H1 (cell line): ENCODE measurements around the gene WDR90. TPM values are rescaled to one million over a fixed set of nuclear protein-coding genes. Genes with fewer than 3 reads are reported as not detected.
A peak's percentile ranks its signal among the peaks of the same experiment; 100 is the strongest.
"Not testable (repeated sequence)": the region's sequence is repeated elsewhere in the genome, so short reads cannot be mapped to it uniquely, and the experiment has no call there.

Experiments used
- CTCF ChIA-PET: fragments of 300-600 bp; sonication (Branson Sonifier 250); formaldehyde crosslinking; loops from one replicate; lab custom pipeline; 2021; ENCODE audit not compliant: partially characterized antibody; lab: Charles Lee
- POLR2A ChIA-PET: fragments of 300-600 bp; sonication (Branson Sonifier 250); formaldehyde crosslinking; loops from one replicate; lab custom pipeline; 2021; ENCODE audit warnings: inconsistent platforms; ENCODE audit not compliant: partially characterized antibody; lab: Charles Lee
- DNase-seq, 2 experiments: peaks; one replicate each; pipeline versions ENCODE4 v3.0.0 to v3.0.0-alpha.2; 2010 to 2022; ENCODE audit warnings: low spot score in 2 of 2, low read depth in 1 of 2, mixed read lengths in 1 of 2
- FAIRE-seq: peaks from 2 replicates; lab custom pipeline; 2011; peaks lifted over from hg19 to GRCh38; lab: Jason Lieb, UNC
- H2AFZ ChIP-seq: 2 replicates; pipeline ENCODE4 v1.8.1; 2012; ENCODE audit warnings: low read length, inconsistent platforms
- H2AK5ac ChIP-seq: 2 replicates; pipeline ENCODE4 v1.6.1; 2013; ENCODE audit warnings: low read depth, low read length
- H2BK120ac ChIP-seq: replicated peaks from 2 replicates; pipeline ENCODE3; 2013; ENCODE audit warnings: low read depth, low read length, inconsistent platforms
- H2BK12ac ChIP-seq: 2 replicates; pipeline ENCODE4 v1.6.1; 2013; ENCODE audit warnings: low read depth, low read length
- H2BK15ac ChIP-seq: 2 replicates; pipeline ENCODE4 v1.6.1; 2013; ENCODE audit warnings: low read length
- H2BK20ac ChIP-seq: 2 replicates; pipeline ENCODE4 v1.6.1; 2013; ENCODE audit warnings: low read length
- H2BK5ac ChIP-seq: 2 replicates; pipeline ENCODE4 v1.6.1; 2013; ENCODE audit warnings: low read depth, low read length
- H3K14ac ChIP-seq: 2 replicates; pipeline ENCODE4 v1.6.1; 2013; ENCODE audit warnings: inconsistent platforms; ENCODE audit not compliant: insufficient read length
- H3K18ac ChIP-seq: 2 replicates; pipeline ENCODE4 v1.6.1; 2013; ENCODE audit warnings: low read length; ENCODE audit errors: extremely low read depth
- H3K23ac ChIP-seq: 2 replicates; pipeline ENCODE4 v1.6.1; 2013; ENCODE audit warnings: inconsistent platforms; ENCODE audit not compliant: insufficient read length
- H3K23me2 ChIP-seq: 2 replicates; pipeline ENCODE4 v1.6.1; 2013; ENCODE audit warnings: low read depth, low read length
- H3K27ac ChIP-seq: 2 replicates; pipeline ENCODE4 v1.6.1; 2011; ENCODE audit warnings: low read depth, low read length, inconsistent platforms
- H3K27me3 ChIP-seq, 4 experiments: replicated peaks in 1 of 4; 1 replicate in 1 of 4; 2 replicates in 3 of 4; pipeline versions ENCODE4 v1.6.1 to v1.8.1; 2011 to 2013; ENCODE audit warnings: low read length in 3 of 4, mild to moderate bottlenecking in 3 of 4, inconsistent platforms in 2 of 4, mixed read lengths in 2 of 4, moderate library complexity in 1 of 4; ENCODE audit not compliant: control insufficient read depth in 3 of 4, insufficient read depth in 3 of 4; ENCODE audit errors: extremely low read depth in 1 of 4
- H3K36me3 ChIP-seq, 4 experiments: 2 replicates each; pipeline versions ENCODE4 v1.6.1 to v1.8.1; 2011 to 2013; ENCODE audit warnings: mild to moderate bottlenecking in 4 of 4, low read length in 3 of 4, moderate library complexity in 2 of 4, control low read depth in 1 of 4, inconsistent platforms in 1 of 4; ENCODE audit not compliant: insufficient read depth in 4 of 4, control insufficient read depth in 2 of 4
- H3K4ac ChIP-seq: replicated peaks from 2 replicates; pipeline ENCODE3; 2013; ENCODE audit warnings: low read length, low read depth, mixed read lengths, inconsistent platforms; ENCODE audit not compliant: insufficient read length
- H3K4me1 ChIP-seq, 4 experiments: replicated peaks in 1 of 4; 1 replicate in 1 of 4; 2 replicates in 3 of 4; pipeline versions ENCODE4 v1.6.1 to v1.8.1; 2011 to 2013; ENCODE audit warnings: low read length in 3 of 4, inconsistent platforms in 2 of 4, mixed read lengths in 1 of 4; ENCODE audit not compliant: insufficient read depth in 4 of 4, control insufficient read depth in 3 of 4
- H3K4me2 ChIP-seq, 2 experiments: 2 replicates each; pipeline versions ENCODE4 v1.6.1 to v1.8.1; 2011 to 2013; ENCODE audit warnings: low read depth in 2 of 2, low read length in 2 of 2, control low read depth in 1 of 2, inconsistent platforms in 1 of 2, mild to moderate bottlenecking in 1 of 2; ENCODE audit not compliant: insufficient read depth in 1 of 2
- H3K4me3 ChIP-seq, 4 experiments: fragments of 200-600, 300-600 bp in 1 of 4; sonication (generic), shearing (Covaris generic), sonication (Bioruptor Twin) in 1 of 4; 2 replicates each; pipeline versions ENCODE4 v1.5.1 to v1.8.1; 2011 to 2016; ENCODE audit warnings: low read length in 4 of 4, low read depth in 3 of 4, control low read depth in 2 of 4, inconsistent platforms in 2 of 4, mild to moderate bottlenecking in 2 of 4, mixed read lengths in 1 of 4, moderate library complexity in 1 of 4; ENCODE audit not compliant: insufficient read depth in 2 of 4; ENCODE audit errors: extremely low read depth in 1 of 4
- H3K56ac ChIP-seq: replicated peaks from 2 replicates; pipeline ENCODE3; 2013; ENCODE audit warnings: low read depth, mild to moderate bottlenecking, mixed read lengths, low read length, inconsistent platforms; ENCODE audit not compliant: insufficient read length
- H3K79me1 ChIP-seq: 2 replicates; pipeline ENCODE4 v1.6.1; 2013; ENCODE audit warnings: low read depth, low read length, control low read depth
- H3K79me2 ChIP-seq, 2 experiments: 2 replicates each; pipeline versions ENCODE4 v1.6.1 to v1.8.1; 2012 to 2013; ENCODE audit warnings: low read length in 2 of 2, mild to moderate bottlenecking in 2 of 2, inconsistent platforms in 1 of 2; ENCODE audit not compliant: insufficient read depth in 2 of 2, control insufficient read depth in 1 of 2
- H3K9ac ChIP-seq, 4 experiments: replicated peaks in 1 of 4; 1 replicate in 1 of 4; 2 replicates in 3 of 4; pipeline versions ENCODE4 v1.6.1 to v1.8.1; 2011 to 2013; ENCODE audit warnings: low read depth in 3 of 4, low read length in 3 of 4, control low read depth in 2 of 4, mild to moderate bottlenecking in 2 of 4, moderate library complexity in 2 of 4, inconsistent platforms in 1 of 4; ENCODE audit errors: extremely low read depth in 1 of 4
- H3K9me3 ChIP-seq, 2 experiments: 2 replicates each; pipeline versions ENCODE4 v1.6.1 to v1.8.1; 2012 to 2013; ENCODE audit warnings: mild to moderate bottlenecking in 2 of 2, moderate library complexity in 2 of 2, control low read depth in 1 of 2, inconsistent platforms in 1 of 2, low read depth in 1 of 2, low read length in 1 of 2, mixed read lengths in 1 of 2; ENCODE audit not compliant: insufficient read depth in 2 of 2
- H4K20me1 ChIP-seq, 2 experiments: replicated peaks in 1 of 2; 2 replicates each; pipeline versions ENCODE3 to v1.8.1; 2011 to 2013; ENCODE audit warnings: inconsistent platforms in 2 of 2, low read length in 2 of 2, mild to moderate bottlenecking in 1 of 2; ENCODE audit not compliant: insufficient read depth in 2 of 2, control insufficient read depth in 1 of 2
- H4K5ac ChIP-seq: 2 replicates; pipeline ENCODE4 v1.6.1; 2013; ENCODE audit warnings: low read length, low read depth, mixed read lengths, inconsistent platforms; ENCODE audit not compliant: insufficient read length
- H4K8ac ChIP-seq: 2 replicates; pipeline ENCODE4 v1.8.0; 2013; ENCODE audit warnings: mild to moderate bottlenecking, moderate library complexity, low read length, inconsistent platforms; ENCODE audit not compliant: insufficient read depth; ENCODE audit errors: extremely low read depth
- H4K91ac ChIP-seq: replicated peaks from 2 replicates; pipeline ENCODE3; 2013; ENCODE audit warnings: low read length, mixed read lengths, inconsistent platforms; ENCODE audit not compliant: insufficient read length
- WGBS, 2 experiments: shearing (Covaris generic) in 1 of 2; methylation state at CpG; one replicate each; pipeline versions ENCODE4 v1.1.6 to v1.1.7; 2013 to 2015; ENCODE audit warnings: low lambda C conversion rate in 2 of 2, mixed read lengths in 2 of 2, inconsistent platforms in 1 of 2, low coverage in 1 of 2, missing lambda C conversion rate in 1 of 2; ENCODE audit not compliant: insufficient replicate concordance in 2 of 2, insufficient coverage in 1 of 2, insufficient read length in 1 of 2; ENCODE audit errors: extremely low coverage in 1 of 2, missing lambda C conversion rate in 1 of 2; 5-methylcytosine and 5-hydroxymethylcytosine counted together
- polyA plus RNA-seq, 7 experiments: library from polyadenylated mRNA; depleted of rRNA in 3 of 7; stranded (reverse) in 5 of 7; unstranded in 2 of 7; fragments of >200 nt in 5 of 7; fragments of 200-250 nt in 2 of 7; gene quantifications; 1 replicate in 5 of 7; 2 replicates in 1 of 7; 4 replicates in 1 of 7; pipeline versions ENCODE4 v1.2.1 to v1.2.3, GENCODE V29; 2011 to 2013; ENCODE audit warnings: missing spikeins in 2 of 7, mixed read lengths in 2 of 7
- total RNA-seq: library from RNA; stranded (reverse); fragmentation: NEBNext Ultra II Directional; extraction: Animal tissue kit (Norgen Biotek cat#: 25700); gene quantifications from 2 replicates; pipeline ENCODE4 v1.2.1, GENCODE V29; 2021

Gene WDR90
- total and polyA plus RNA-seq, 2 of the 8 experiments (the other 6 are each of a cell fraction or from before 2014, with no cell fraction given) = 24.0 to 47.2 TPM

GRCh38 chr16:691242-691641, 42.1 kb downstream of the WDR90 start:
- Histone ChIP-seq H3K4me1 (peaks cover 0 to 23% (median 15%) of the 10 kb centered on the region in 4 experiments; a peak in 5 of 7 replicates), H3K23me2 (peaks cover 15% of the 10 kb centered on the region), H3K27me3 (peaks cover 1 to 46% (median 29%) of the 10 kb centered on the region in 4 experiments), H2BK12ac (peak overlapping the region; percentile 60; the same call in 1 of the 2 replicates), H4K20me1 (peaks cover 0 to 15% of the 10 kb centered on the region in 2 experiments), H2AK5ac (peak overlapping the region; percentile 75; the same call in 1 of the 2 replicates)
- 87% methylated on average over 16 of the region's 16 CpGs; no CpG with 5 or more reads in 1 of the 2 experiments for WGBS, 2 experiments
- not testable (repeated sequence) for H3K4me2 ChIP-seq, H3K79me1 ChIP-seq, H3K4ac ChIP-seq, H2BK15ac ChIP-seq, H4K91ac ChIP-seq, H3K9ac ChIP-seq, H3K4me3 ChIP-seq, H3K56ac ChIP-seq, H3K18ac ChIP-seq, H2BK5ac ChIP-seq, H2AFZ ChIP-seq, H4K5ac ChIP-seq, FAIRE-seq, H2BK120ac ChIP-seq, H3K36me3 ChIP-seq, H3K79me2 ChIP-seq, H4K8ac ChIP-seq, H3K14ac ChIP-seq, H2BK20ac ChIP-seq, DNase-seq, H3K9me3 ChIP-seq, H3K23ac ChIP-seq, H3K27ac ChIP-seq
- ChIA-PET POLR2A (interaction anchor here (2.0 to 4.1 kb wide), 3 partner anchors 11 to 16 kb away, joined by 12 to 39 read pairs (median 26); partner anchors contain the start of genes RHBDL1 and STUB1), CTCF (interaction anchor here (0.6 to 1.5 kb wide), 3 partner anchors 12 to 402 kb away, joined by 3 to 4 read pairs (median 4); no protein-coding TSS in a partner anchor)
